Left lung (tissue), 10 donors: ENCODE measurements around the gene RNF207. TPM values are rescaled to one million over a fixed set of nuclear protein-coding genes. Genes with fewer than 3 reads are reported as not detected.

Source experiments
- ATAC-seq: fragments of 200-7000 bp; cut with Tn5 transposase; one replicate; pipeline ENCODE4 v1.9.1; 2020; ENCODE audit warnings: moderate library complexity
- DNase-seq, 4 donors: peaks; one replicate each; pipeline ENCODE4 v3.0.0-alpha.2; 2013 to 2020
- H3K27ac ChIP-seq, 2 donors: fragments of 200-600 bp; sonication (generic) in 1 of 2; one replicate each; pipeline versions ENCODE4 v1.5.0 to v1.8.0; 2020 to 2021
- H3K27me3 ChIP-seq, 2 donors: fragments of 200-600 bp; sonication (generic) in 1 of 2; one replicate each; pipeline versions ENCODE4 v1.5.0 to v1.8.0; 2020 to 2021
- H3K36me3 ChIP-seq, 2 donors: fragments of 200-600 bp; sonication (generic) in 1 of 2; one replicate each; pipeline versions ENCODE4 v1.5.0 to v1.8.0; 2020 to 2021
- H3K4me1 ChIP-seq, 2 donors: fragments of 200-600 bp; one replicate each; pipeline ENCODE4 v1.8.0; 2021
- H3K4me3 ChIP-seq, 2 donors: fragments of 200-600 bp; sonication (generic) in 1 of 2; one replicate each; pipeline versions ENCODE4 v1.5.0 to v1.8.0; 2020 to 2021; ENCODE audit warnings: mild to moderate bottlenecking in 1 of 2
- H3K9me3 ChIP-seq, 2 donors: fragments of 200-600 bp; sonication (generic) in 1 of 2; one replicate each; pipeline versions ENCODE4 v1.5.0 to v1.8.0; 2020 to 2021
- intact Hi-C, 2 donors: fragments of 100-400 bp; cut with DNase I; formaldehyde crosslinking; loops; one replicate each; pipeline versions ENCODE4 v1.11.2 to v1.14.2; 2022
- polyA plus RNA-seq, 6 donors: library from polyadenylated mRNA; unstranded; fragments of 120-200 nt; gene quantifications; one replicate each; pipeline ENCODE4 v1.2.1, GENCODE V29; 2013; ENCODE audit not compliant: insufficient read length in 6 of 6
- total RNA-seq, 2 donors: library from RNA; stranded (reverse); fragmentation: NEBNext Ultra II Directional; extraction: Animal tissue kit (Norgen Biotek cat#: 25700); gene quantifications; one replicate each; pipeline ENCODE4 v1.2.1, GENCODE V29; 2021
- TF ChIP-seq, protein P1 (sequence below), 2 donors: fragments of 200-600 bp; sonication (generic) in 1 of 2; IDR thresholded peaks; one replicate each; pipeline versions ENCODE4 v1.5.0 to v1.8.0; 2021; ENCODE audit warnings: antibody characterized with exemption in 2 of 2
- donor health status: DM: no; HTN: yes; CAD: no.
- donor health status: DM: no; HTN: no; CAD: no.

RNF207 gene
- total and polyA plus RNA-seq, 8 donors, result 10.7 to 16.3 (median 13.1) TPM

GRCh38 chr1:6241107-6241886 is 35.4 kb downstream of the RNF207 start:
- no peak overlapping the region for H3K27ac ChIP-seq
- no peaks in the 10 kb centered on the region for H3K9me3 ChIP-seq
- no peak overlapping the region for H3K4me3 ChIP-seq
- DNase-seq (no peak), ATAC-seq (no peak)
- intact Hi-C loops, result no loop called here
- H3K4me1 ChIP-seq, result peaks cover 3 to 30% of the 10 kb centered on the region in 2 donors
- peaks cover 49 to 88% of the 10 kb centered on the region in 2 donors for H3K27me3 ChIP-seq
- H3K36me3 ChIP-seq, result no peaks in the 10 kb centered on the region
- TF ChIP-seq, protein P1, sequence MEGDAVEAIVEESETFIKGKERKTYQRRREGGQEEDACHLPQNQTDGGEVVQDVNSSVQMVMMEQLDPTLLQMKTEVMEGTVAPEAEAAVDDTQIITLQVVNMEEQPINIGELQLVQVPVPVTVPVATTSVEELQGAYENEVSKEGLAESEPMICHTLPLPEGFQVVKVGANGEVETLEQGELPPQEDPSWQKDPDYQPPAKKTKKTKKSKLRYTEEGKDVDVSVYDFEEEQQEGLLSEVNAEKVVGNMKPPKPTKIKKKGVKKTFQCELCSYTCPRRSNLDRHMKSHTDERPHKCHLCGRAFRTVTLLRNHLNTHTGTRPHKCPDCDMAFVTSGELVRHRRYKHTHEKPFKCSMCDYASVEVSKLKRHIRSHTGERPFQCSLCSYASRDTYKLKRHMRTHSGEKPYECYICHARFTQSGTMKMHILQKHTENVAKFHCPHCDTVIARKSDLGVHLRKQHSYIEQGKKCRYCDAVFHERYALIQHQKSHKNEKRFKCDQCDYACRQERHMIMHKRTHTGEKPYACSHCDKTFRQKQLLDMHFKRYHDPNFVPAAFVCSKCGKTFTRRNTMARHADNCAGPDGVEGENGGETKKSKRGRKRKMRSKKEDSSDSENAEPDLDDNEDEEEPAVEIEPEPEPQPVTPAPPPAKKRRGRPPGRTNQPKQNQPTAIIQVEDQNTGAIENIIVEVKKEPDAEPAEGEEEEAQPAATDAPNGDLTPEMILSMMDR (IDR thresholded peaks at IDR 0.05), result no peak

DNA sequence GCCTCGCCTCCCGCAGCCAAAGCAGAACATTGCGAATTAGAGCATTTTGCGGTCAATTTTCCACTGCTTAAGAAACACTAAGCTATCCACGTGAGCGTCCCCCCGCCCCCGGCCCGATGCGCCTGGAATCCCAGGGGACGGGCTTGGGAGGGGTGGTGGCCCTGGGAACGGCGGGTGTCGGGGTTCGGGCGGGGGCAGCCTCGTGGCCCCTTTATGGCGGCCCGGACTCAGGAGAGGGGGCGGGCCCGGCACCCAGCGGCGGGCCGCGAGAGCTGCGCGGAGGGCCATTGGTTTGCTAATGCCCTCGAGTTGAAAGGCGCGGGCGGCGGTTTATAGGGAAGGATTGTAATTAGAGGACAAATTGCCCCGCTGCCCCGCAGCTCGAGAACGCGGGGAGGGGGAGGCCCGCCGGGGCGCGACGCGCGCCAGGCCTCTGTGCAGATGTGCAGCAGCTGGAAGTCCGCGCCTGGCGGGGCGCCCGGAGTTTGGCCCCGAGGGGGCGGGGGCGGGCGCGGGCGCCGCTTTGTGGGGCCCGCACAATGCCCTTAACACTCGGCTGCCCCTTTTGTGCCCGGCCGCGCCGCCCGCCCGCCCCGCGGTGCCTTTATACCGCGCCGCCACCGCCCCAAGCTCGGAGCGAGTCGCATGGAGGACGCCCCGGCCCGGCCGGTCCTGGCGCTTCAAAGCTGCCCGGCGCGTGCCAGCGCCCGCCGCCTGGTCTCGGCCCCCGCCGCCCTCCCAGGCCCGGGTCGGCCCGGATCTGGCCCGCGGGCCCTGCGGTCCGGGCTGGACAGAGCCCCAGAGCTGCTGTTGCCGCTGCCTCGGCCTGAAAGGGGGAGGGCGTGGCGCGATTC is 36.2 kb downstream of the RNF207 start:
- intact Hi-C loops, result no loop called here
- H3K27me3 ChIP-seq, result peaks cover 53 to 96% of the 10 kb centered on the region in 2 donors
- TF ChIP-seq, protein P1 (IDR thresholded peaks at IDR 0.05), result no peak
- H3K4me3 ChIP-seq, result no peak overlapping the region
- no peaks in the 10 kb centered on the region for H3K36me3 ChIP-seq
- no peaks in the 10 kb centered on the region for H3K9me3 ChIP-seq
- no peak for ATAC-seq
- DNase-seq, result no peak
- peaks cover 9 to 35% of the 10 kb centered on the region in 2 donors for H3K4me1 ChIP-seq
- no peak overlapping the region for H3K27ac ChIP-seq

- Histone ChIP-seq H3K27ac (no peak overlapping the region), H3K36me3 (no peaks in the 10 kb centered on the region), H3K4me3 (no peak overlapping the region), H3K27me3 (peaks cover 62 to 98% of the 10 kb centered on the region in 2 donors), H3K9me3 (no peaks in the 10 kb centered on the region), H3K4me1 (peaks cover 9 to 36% of the 10 kb centered on the region in 2 donors)
- intact Hi-C loops, result no loop called here
- TF ChIP-seq, protein P1 (IDR thresholded peaks at IDR 0.05), result no peak
- ATAC-seq, result no peak
- DNase-seq, result no peak
Measured at GRCh38 chr1:6243053-6243834, 37.3 kb downstream of the RNF207 start.

- Histone ChIP-seq H3K4me1 (peaks cover 9 to 39% of the 10 kb centered on the region in 2 donors), H3K36me3 (no peaks in the 10 kb centered on the region), H3K9me3 (no peaks in the 10 kb centered on the region), H3K4me3 (no peak within 1 kb of the TSS), H3K27me3 (peaks cover 70 to 100% of the 10 kb centered on the region in 2 donors), H3K27ac (no peak within 1 kb of the TSS)
- DNase-seq (no peak), ATAC-seq (no peak)
- TF ChIP-seq, protein P1 (IDR thresholded peaks at IDR 0.05), result no peak
- intact Hi-C loops, result no loop called here
Measured at GRCh38 chr1:6243993-6244392, 38.1 kb downstream of the RNF207 start, which contains the start of gene HES3. TSS of gene HES3 (plus strand) at chr1:6244179. CDS start at chr1:6244366, 187 bp downstream.
